ENCODE data around the gene HAGH.
"Not testable (repeated sequence)": the region's sequence is repeated elsewhere in the genome, so short reads cannot be mapped to it uniquely, and the experiment has no call there.

Gene HAGH

GRCh38 chr16:1826691-1827573, at the start of gene HAGH, which contains the start of gene FAHD1:
HAGH (minus strand) TSS chr16:1826825; CDS start chr16:1826787, 38 bp downstream.
FAHD1 (plus strand) TSS chr16:1827206; CDS start chr16:1827239, 33 bp downstream.
- DNase-seq, result peak; percentile 44

- DNase-seq, result not testable (repeated sequence)
Observed at GRCh38 chr16:1876066-1876465, 49.4 kb upstream of the HAGH start.

GRCh38 chr16:1874854-1875253, 48.2 kb upstream of the HAGH start:
- DNase-seq, result no peak

GRCh38 chr16:1871974-1872635, 45.5 kb upstream of the HAGH start, which contains the start of gene MEIOB:
MEIOB (minus strand) TSS chr16:1872164; CDS start chr16:1868175, 3,989 bp downstream.
- DNase-seq, result no peak

- DNase-seq, result no peak
Observed at GRCh38 chr16:1870365-1871082, 43.9 kb upstream of the HAGH start.

- DNase-seq, result no peak
Observed at GRCh38 chr16:1865902-1866690, 39.5 kb upstream of the HAGH start.

GRCh38 chr16:1863681-1864460, 37.2 kb upstream of the HAGH start:
- no peak for DNase-seq

- DNase-seq, result no peak
Observed at GRCh38 chr16:1862394-1862793, 35.8 kb upstream of the HAGH start.

GRCh38 chr16:1861730-1862129, 35.1 kb upstream of the HAGH start:
- no peak for DNase-seq

- no peak for DNase-seq
Observed at GRCh38 chr16:1859650-1860049, 33.0 kb upstream of the HAGH start.

- DNase-seq, result no peak
Observed at GRCh38 chr16:1858189-1858865, 31.7 kb upstream of the HAGH start.

- no peak for DNase-seq
Observed at GRCh38 chr16:1857433-1858097, 30.9 kb upstream of the HAGH start.

- no peak for DNase-seq
Observed at GRCh38 chr16:1851793-1852192, 25.2 kb upstream of the HAGH start.

- no peak for DNase-seq
Observed at GRCh38 chr16:1850981-1851380, 24.4 kb upstream of the HAGH start.

GRCh38 chr16:1846416-1846815, 19.8 kb upstream of the HAGH start:
- no peak for DNase-seq

- DNase-seq, result no peak
Observed at GRCh38 chr16:1845985-1846384, 19.4 kb upstream of the HAGH start.

GRCh38 chr16:1839554-1839953, 12.9 kb upstream of the HAGH start:
- no peak for DNase-seq

- DNase-seq, result no peak
Observed at GRCh38 chr16:1834096-1834495, 7.5 kb upstream of the HAGH start.

GRCh38 chr16:1832838-1833454, 6.3 kb upstream of the HAGH start:
- no peak for DNase-seq
